HUES48 (cell line): ENCODE results near the gene DYNAP.

Source experiments
- H3K27ac ChIP-seq: one replicate; pipeline ENCODE4 v1.7.0; 2013; ENCODE audit warnings: low read depth, low read length, inconsistent platforms
- H3K27me3 ChIP-seq: 2 replicates; pipeline ENCODE4 v1.6.1; 2013; ENCODE audit warnings: mild to moderate bottlenecking, low read length; ENCODE audit not compliant: control insufficient read depth, insufficient read depth
- H3K36me3 ChIP-seq: 2 replicates; pipeline ENCODE4 v1.6.1; 2013; ENCODE audit warnings: low read length; ENCODE audit not compliant: control insufficient read depth, insufficient read depth
- H3K4me1 ChIP-seq: 2 replicates; pipeline ENCODE4 v1.6.1; 2013; ENCODE audit warnings: mild to moderate bottlenecking, low read length; ENCODE audit not compliant: control insufficient read depth, insufficient read depth
- H3K4me3 ChIP-seq: 2 replicates; pipeline ENCODE4 v1.5.1; 2013; ENCODE audit warnings: mild to moderate bottlenecking, low read depth, low read length
- H3K9ac ChIP-seq: 2 replicates; pipeline ENCODE4 v1.6.1; 2013; ENCODE audit warnings: mild to moderate bottlenecking, low read depth, low read length, moderate library complexity
- H3K9me3 ChIP-seq: 2 replicates; pipeline ENCODE4 v1.6.1; 2013; ENCODE audit warnings: low read length; ENCODE audit not compliant: control insufficient read depth, insufficient read depth

DYNAP gene, protein sequence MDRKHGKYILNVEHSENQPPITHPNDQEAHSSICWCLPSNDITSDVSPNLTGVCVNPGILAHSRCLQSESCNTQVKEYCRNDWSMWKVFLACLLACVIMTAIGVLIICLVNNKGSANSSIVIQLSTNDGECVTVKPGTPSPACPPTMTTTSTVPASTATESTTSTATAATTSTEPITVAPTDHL

DNA sequence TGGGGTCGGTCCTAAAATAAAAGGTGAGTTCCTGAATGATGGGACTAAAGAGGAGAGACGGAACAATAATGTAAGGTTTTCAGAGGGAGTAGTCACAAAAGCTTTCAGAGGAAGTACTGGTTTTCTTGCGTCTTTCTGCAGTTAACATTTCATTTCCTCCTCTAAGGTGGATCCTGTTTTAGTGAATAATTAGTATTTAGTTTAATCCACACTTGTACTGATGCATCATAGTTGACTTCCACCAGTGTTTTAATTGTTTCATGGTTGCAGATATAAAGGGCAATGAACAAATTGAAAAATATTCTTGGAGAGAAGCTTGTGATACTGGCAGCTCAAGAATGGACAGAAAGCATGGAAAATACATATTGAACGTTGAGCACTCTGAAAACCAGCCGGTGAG, at the start of gene DYNAP:
TSS of gene DYNAP (plus strand) at position 301 of the 400 bp plus-strand sequence. CDS start at position 339, 38 bp downstream.
- Histone ChIP-seq H3K27ac (no peak within 1 kb of the TSS), H3K9ac (no peak within 1 kb of the TSS), H3K4me3 (no peak within 1 kb of the TSS), H3K36me3 (no peaks in the 10 kb centered on the region), H3K27me3 (no peaks in the 10 kb centered on the region), H3K9me3 (no peaks in the 10 kb centered on the region), H3K4me1 (peaks cover 3% of the 10 kb centered on the region; the same call in 1 of the 2 replicates)

DNA sequence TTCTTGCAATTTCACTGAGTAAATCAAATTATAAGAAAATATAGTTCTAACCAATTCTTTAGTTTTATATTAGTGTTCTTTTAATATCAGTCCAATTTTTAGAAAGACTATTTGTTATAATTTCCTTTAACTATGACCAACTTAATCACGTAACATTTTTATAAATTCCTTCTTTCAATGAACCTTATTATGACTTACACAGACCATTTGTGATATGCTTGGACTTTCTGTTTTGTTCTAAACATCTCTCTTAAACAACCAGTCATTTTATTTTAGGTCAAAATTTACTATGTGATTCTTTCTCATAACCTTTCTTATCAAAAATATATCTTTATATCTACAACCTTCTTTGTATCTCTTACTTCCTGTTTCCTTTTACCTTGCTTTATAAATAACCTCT, 39.5 kb upstream of the DYNAP start:
- Histone ChIP-seq H3K36me3 (no peaks in the 10 kb centered on the region), H3K27ac (no peak overlapping the region), H3K4me1 (no peaks in the 10 kb centered on the region), H3K4me3 (no peak overlapping the region), H3K9me3 (peaks cover 63% of the 10 kb centered on the region), H3K9ac (no peak overlapping the region), H3K27me3 (no peaks in the 10 kb centered on the region)

DNA sequence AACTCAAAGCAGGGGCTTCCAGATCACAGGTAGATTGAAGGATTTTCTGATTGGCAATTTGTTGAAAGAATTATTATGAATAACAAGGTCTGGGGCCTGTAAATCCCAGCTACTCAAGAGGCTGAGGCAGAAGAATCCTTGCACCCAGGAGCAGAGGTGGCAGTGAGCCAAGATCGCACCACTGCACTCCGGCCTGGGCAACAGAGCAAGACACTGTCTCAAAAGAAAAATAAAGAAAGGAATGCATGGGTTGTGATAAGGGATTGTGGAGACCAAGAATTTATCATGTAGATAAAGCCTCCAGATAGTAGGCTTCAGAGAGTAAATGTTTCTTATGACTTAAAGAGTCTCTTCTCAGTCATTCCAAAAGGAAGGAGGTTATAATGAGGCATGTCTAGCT, 35.8 kb upstream of the DYNAP start:
- H3K27me3 ChIP-seq: no peaks in the 10 kb centered on the region
- no peak overlapping the region for H3K9ac ChIP-seq
- peaks cover 9% of the 10 kb centered on the region for H3K4me1 ChIP-seq
- no peaks in the 10 kb centered on the region for H3K36me3 ChIP-seq
- no peak overlapping the region for H3K4me3 ChIP-seq
- H3K9me3 ChIP-seq: peaks cover 36% of the 10 kb centered on the region
- no peak overlapping the region for H3K27ac ChIP-seq

DNA sequence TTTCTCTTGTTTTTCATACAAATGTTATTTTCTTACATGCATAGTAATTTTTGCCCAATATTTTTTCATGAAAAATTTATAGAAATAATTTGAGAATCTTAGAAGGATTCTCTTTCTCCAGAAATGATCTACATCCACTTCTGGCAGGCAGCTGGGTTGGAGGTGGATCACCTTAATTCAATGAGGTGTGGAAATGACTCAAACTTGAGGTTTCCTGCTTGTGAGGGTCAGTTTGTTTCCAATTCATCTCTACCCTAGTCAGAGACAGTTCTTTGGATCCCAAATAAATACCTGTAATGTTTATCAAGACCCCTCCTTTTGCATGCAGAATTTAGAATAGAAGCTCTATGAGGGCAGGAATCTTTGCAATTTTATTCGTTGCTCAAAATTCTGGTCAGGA, 35.0 kb upstream of the DYNAP start:
- no peaks in the 10 kb centered on the region for H3K36me3 ChIP-seq
- no peak overlapping the region for H3K9ac ChIP-seq
- H3K27ac ChIP-seq: no peak overlapping the region
- H3K4me1 ChIP-seq: peaks cover 9% of the 10 kb centered on the region
- H3K4me3 ChIP-seq: no peak overlapping the region
- no peaks in the 10 kb centered on the region for H3K27me3 ChIP-seq
- H3K9me3 ChIP-seq: peaks cover 29% of the 10 kb centered on the region

DNA sequence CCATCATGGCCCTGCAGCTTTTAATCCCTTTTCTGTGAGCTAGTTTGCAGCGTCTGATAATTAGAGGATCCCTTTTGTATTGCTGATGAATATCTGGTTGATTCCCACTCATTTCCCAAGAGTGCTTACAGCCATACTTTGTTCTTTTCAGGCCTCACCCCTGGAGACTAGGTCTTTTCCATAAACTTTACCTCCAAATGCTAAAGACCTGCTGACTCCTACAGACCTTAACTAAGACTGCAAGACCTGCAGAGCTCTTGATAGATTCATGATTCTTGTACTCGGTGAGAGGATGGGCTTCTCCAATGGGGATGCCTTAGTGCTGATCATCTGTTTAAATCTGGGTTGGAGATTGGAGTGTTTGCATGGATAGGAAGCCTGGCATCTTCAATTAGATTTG, 33.1 kb upstream of the DYNAP start:
- no peak overlapping the region for H3K27ac ChIP-seq
- no peak overlapping the region for H3K9ac ChIP-seq
- peaks cover 11% of the 10 kb centered on the region; the same call in 1 of the 2 replicates for H3K9me3 ChIP-seq
- no peak overlapping the region for H3K4me3 ChIP-seq
- H3K4me1 ChIP-seq: peaks cover 9% of the 10 kb centered on the region
- H3K36me3 ChIP-seq: no peaks in the 10 kb centered on the region
- no peaks in the 10 kb centered on the region for H3K27me3 ChIP-seq

DNA sequence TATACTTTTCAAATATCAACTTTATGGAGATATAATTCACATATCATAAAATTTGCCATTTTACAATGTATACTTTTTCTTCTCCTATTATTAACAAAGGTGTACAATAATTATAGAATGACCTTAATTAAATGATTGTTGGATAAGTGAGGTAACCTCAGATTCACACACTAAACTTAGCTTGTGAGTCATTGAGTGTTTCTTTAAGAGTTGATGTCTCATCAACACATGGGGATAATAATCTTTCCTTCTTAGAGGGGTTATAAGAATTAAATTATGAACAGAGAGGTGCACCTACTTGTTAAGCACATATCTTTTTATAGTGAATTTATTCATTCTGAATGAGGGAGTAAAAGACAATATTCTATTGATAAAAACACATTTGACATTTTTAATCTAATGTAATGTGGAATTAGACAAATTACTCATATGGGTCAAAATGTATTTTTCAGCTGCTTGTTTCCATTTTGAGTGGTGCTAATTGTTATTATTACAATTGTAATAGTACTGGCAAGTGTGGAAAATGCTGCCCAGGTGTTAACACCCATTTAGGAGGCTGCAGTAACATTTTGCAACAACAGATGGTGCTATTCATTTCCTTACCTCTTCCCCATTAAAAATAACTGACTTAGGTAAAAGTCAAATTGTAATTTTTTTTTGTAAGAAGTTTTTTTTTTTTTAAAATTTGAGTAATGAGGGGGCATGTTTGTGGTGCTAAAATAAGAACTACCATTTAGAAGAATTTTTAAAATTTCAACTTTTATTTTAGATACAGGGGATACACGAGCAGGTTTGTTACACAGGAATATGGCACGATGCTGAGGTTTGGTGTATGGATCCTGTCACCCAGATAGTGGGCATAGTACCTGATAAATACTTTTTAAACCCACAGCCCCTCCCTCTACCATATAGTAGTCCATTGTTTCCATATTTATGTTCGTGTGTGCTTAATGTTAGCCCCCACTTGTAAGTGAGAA, 32.1 kb upstream of the DYNAP start:
- peaks cover 2% of the 10 kb centered on the region; the same call in 1 of the 2 replicates for H3K9me3 ChIP-seq
- no peaks in the 10 kb centered on the region for H3K36me3 ChIP-seq
- H3K4me3 ChIP-seq: no peak overlapping the region
- H3K27ac ChIP-seq: no peak overlapping the region
- no peaks in the 10 kb centered on the region for H3K27me3 ChIP-seq
- no peak overlapping the region for H3K9ac ChIP-seq
- peaks cover 9% of the 10 kb centered on the region for H3K4me1 ChIP-seq

DNA sequence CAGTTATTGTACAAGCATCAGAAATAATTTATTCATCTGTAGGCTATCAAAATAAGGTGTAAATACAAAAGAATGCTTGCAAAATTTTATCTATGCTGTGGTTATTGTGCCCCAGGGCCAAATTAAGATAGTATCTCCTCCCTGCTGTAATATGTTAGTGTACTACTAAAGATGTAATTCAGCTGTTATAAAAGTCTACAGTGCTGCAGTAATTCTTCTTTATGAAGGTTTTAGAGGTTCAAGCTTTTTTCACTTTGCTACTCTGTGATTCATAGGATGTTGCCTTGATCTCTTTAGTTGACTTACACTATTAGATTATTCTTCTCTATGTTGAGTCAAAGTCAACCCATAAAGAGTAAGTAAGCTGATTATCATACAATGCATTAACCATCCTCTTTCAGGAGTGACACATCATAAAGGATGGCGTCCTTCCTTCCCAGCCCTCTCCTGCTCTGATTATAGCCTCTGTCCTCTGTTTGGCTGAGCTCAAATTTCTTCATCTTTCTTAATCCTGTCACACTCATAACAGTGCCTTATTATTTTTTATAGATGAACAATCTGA, 29.3 kb upstream of the DYNAP start:
- no peak overlapping the region for H3K4me3 ChIP-seq
- H3K27me3 ChIP-seq: no peaks in the 10 kb centered on the region
- H3K9ac ChIP-seq: no peak overlapping the region
- H3K9me3 ChIP-seq: no peaks in the 10 kb centered on the region
- H3K36me3 ChIP-seq: no peaks in the 10 kb centered on the region
- no peak overlapping the region for H3K27ac ChIP-seq
- peaks cover 9% of the 10 kb centered on the region for H3K4me1 ChIP-seq

DNA sequence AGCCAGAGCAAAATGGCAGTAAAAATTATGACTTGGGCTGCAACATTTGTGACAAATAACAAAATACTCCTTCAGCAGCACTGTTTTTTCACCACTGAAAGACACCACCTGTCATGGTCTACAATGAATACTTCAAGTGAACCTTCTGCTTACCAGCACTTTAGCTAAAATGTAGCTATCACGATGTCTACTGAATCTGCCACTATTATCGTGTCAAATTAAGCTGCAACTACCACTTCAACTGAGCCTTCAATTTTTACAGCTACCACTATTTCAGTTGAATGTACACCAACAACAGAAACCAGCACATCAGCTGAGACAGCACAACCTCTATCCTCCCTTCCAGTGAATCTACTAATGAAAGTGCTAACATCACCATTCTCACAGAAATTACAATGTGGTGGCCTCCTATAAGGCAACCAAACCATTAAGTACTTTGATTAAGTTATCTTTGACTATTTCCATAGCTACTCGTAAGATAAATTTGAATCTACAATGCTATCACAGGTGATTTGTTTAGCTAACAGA, 10.8 kb upstream of the DYNAP start:
- no peak overlapping the region for H3K4me3 ChIP-seq
- no peaks in the 10 kb centered on the region for H3K36me3 ChIP-seq
- peaks cover 2% of the 10 kb centered on the region; the same call in 1 of the 2 replicates for H3K9me3 ChIP-seq
- H3K27me3 ChIP-seq: no peaks in the 10 kb centered on the region
- no peak overlapping the region for H3K27ac ChIP-seq
- H3K4me1 ChIP-seq: peaks cover 10% of the 10 kb centered on the region
- no peak overlapping the region for H3K9ac ChIP-seq

DNA sequence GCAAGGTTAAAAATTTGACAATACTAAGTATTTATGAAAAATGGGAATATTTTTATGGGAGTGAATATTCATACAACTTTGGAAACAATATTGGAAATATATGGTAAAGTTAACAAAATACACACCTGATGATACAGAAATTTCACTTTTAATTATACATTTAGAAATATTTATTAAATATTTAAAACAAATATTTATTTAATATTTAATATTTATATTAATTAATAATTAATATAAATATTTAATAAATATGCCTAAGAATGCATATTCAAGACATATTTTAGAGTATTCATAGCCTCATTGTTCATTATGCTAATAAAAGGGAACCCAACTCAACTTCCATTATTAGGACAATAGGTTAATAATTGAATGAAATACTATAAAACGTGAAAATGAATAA, 7.0 kb upstream of the DYNAP start:
- no peak overlapping the region for H3K27ac ChIP-seq
- peaks cover 10% of the 10 kb centered on the region for H3K4me1 ChIP-seq
- no peak overlapping the region for H3K4me3 ChIP-seq
- no peaks in the 10 kb centered on the region for H3K36me3 ChIP-seq
- no peaks in the 10 kb centered on the region for H3K9me3 ChIP-seq
- no peak overlapping the region for H3K9ac ChIP-seq
- H3K27me3 ChIP-seq: no peaks in the 10 kb centered on the region

DNA sequence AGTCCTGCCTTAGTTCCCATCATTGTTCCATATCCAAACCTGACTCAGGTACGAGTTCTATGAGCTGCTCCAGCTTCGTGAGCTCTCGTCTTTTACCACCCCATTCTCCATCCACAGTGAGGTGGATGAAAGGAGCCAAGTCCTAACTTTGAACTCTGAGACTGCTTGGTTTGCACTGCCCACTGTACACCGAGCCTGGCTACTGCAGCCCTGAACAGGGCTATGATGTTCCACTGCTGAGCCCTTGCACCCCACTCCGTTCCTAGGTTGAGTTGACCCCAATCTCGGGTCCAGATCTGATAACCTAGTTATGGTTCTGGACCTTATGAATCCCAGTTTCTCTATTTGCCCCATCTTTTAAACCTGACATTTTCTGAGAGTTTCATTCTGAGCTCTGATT, 5.3 kb upstream of the DYNAP start:
- Histone ChIP-seq H3K4me1 (peaks cover 10% of the 10 kb centered on the region), H3K9me3 (no peaks in the 10 kb centered on the region)

DNA sequence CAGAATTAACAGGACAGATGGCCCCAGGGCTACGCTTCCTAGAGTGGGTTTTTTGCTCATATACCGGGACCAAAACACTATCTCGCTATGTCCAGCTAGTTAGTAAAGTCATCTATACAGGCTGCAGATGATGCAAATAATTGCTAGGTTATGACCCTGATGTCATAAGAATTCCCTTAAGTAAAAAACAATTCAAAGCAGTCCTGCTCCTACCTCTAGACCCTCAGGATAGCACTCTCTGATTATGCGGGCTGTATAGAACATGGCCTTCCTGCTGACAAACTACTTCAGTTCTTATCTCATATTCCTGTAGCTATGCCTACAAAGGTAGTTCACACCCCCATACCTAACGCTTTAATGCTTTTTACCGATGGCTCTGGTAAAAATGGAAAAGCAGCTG, 13.2 kb downstream of the DYNAP start:
- Histone ChIP-seq H3K9me3 (no peaks in the 10 kb centered on the region), H3K4me1 (peaks cover 34% of the 10 kb centered on the region), H3K36me3 (no peaks in the 10 kb centered on the region), H3K27ac (no peak overlapping the region), H3K4me3 (no peak overlapping the region), H3K9ac (no peak overlapping the region), H3K27me3 (no peaks in the 10 kb centered on the region)

More for the DNA sequence above, 5.3 kb upstream of the DYNAP start:
- Histone ChIP-seq H3K4me3 (no peak overlapping the region), H3K36me3 (no peaks in the 10 kb centered on the region), H3K27me3 (no peaks in the 10 kb centered on the region), H3K27ac (no peak overlapping the region), H3K9ac (no peak overlapping the region)
